ENCODE data around the gene SMAD7. TPM values are rescaled to one million over a fixed set of nuclear protein-coding genes. Genes with fewer than 3 reads are reported as not detected.

The SMAD7 gene
- total RNA-seq, 1 experiment from 2014 or later: 64.5 TPM

- DNase-seq (ENCODE audit: low read depth in 1 of 2, low spot score in 2 of 2): peak in 1 of 2 experiments; percentile 9
- no peaks in the 10 kb centered on the region for H3K9me3 ChIP-seq (replicated peaks)
- H3K27ac ChIP-seq: peak overlapping the region; percentile 18; the same call in 1 of the 2 replicates
- peaks cover 67% of the 10 kb centered on the region for H3K36me3 ChIP-seq
- no peaks in the 10 kb centered on the region for H3K27me3 ChIP-seq (replicated peaks)
- H3K4me3 ChIP-seq: no peak overlapping the region
- H3K4me1 ChIP-seq (replicated peaks): peaks cover 94% of the 10 kb centered on the region
Observed at GRCh38 chr18:48931680-48932461, 18.9 kb downstream of the SMAD7 start.

DNA sequence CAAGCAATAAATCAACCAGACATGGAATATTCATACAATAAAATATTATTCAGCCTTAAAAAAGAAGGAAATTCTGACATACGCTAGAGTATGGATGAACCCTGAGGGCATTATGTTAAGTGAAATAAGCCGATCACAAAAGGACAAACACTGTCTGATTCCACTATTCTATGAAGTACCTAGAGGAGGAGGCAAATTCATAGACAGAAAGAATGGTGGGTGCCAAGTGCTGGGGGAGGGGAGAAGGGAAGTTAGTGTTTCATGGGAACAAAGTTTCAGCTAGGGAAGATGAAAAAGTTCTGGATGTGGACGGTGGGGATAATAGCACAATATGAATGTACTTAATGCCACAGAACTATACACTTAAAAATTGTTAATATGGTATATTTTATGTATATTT is 19.8 kb downstream of the SMAD7 start:
- Histone ChIP-seq H3K9me3 (replicated peaks) (no peaks in the 10 kb centered on the region), H3K27ac (peak overlapping the region; percentile 47), H3K4me1 (replicated peaks) (peaks cover 94% of the 10 kb centered on the region), H3K36me3 (peaks cover 69% of the 10 kb centered on the region), H3K27me3 (replicated peaks) (no peaks in the 10 kb centered on the region), H3K4me3 (no peak overlapping the region)
- no peak for DNase-seq (ENCODE audit: low read depth in 1 of 2, low spot score in 2 of 2)

DNA sequence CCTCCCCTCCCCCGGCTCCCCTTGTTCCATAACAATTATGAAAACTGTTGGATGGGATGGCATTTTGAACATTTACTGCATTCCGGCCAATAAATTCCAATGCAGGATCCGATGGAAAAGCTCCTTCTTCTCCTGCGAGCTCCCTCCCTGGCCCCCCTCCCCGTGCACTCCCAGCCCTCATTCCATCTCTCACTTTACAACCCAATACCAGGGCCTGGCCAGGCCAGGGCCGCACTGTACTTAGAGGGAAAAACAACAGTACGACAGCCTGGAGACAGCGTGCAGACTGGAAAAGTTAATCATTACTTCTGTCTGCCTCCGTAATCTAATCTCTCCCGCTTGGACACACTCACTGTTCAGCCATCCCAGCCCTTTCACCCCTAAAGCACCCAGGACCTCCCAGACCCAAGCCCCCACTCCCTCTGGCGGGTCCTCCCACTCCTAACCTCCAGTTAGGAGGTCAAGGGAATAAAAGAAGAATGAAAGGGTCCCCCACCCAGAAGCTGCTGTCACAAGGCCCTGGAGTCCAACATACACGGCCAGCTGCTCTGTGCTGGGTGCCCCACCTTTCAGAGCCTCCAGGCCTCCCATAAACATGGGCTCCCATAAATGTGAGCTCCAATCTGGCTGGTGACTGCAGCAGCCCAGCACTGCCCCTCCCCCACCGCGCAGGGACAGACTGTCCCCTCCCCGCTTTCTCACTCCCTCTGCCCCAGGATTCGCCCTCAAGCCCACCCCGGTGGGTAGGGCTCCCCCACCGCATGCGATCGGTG is 20.6 kb downstream of the SMAD7 start:
- Histone ChIP-seq H3K9me3 (replicated peaks) (no peaks in the 10 kb centered on the region), H3K27ac (peak overlapping the region; percentile 47), H3K36me3 (peaks cover 65% of the 10 kb centered on the region), H3K27me3 (replicated peaks) (no peaks in the 10 kb centered on the region), H3K4me3 (no peak overlapping the region), H3K4me1 (replicated peaks) (peaks cover 94% of the 10 kb centered on the region)
- peak; percentile 80 for DNase-seq (ENCODE audit: low read depth in 1 of 2, low spot score in 2 of 2)

DNA sequence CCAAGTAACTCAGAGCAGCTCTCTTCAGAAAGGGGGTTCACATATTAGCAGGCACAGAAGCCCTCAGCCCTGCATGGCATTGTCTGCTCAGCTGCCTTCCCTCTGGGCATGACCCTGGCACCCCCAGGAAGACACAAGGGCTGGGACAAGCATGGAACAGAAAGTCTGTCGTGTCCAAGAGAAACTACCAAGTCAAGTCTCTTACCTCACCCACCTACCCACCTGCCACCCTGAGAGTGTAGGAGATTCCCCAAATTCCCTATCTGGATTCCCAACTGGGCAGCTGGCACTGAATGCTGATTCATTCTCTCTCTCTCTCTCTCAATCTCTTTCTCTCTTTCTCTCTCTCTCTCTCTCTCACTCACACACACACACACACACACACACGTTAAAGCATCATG is 21.6 kb downstream of the SMAD7 start:
- Histone ChIP-seq H3K4me3 (no peak overlapping the region), H3K36me3 (peaks cover 70% of the 10 kb centered on the region), H3K9me3 (replicated peaks) (no peaks in the 10 kb centered on the region), H3K27ac (peak overlapping the region; percentile 47), H3K4me1 (replicated peaks) (peaks cover 94% of the 10 kb centered on the region), H3K27me3 (replicated peaks) (no peaks in the 10 kb centered on the region)
- DNase-seq (ENCODE audit: low read depth in 1 of 2, low spot score in 2 of 2): peak in 1 of 2 experiments; percentile 41

- H3K27ac ChIP-seq: peak overlapping the region; percentile 11
- H3K4me3 ChIP-seq: no peak overlapping the region
- H3K36me3 ChIP-seq: peaks cover 68% of the 10 kb centered on the region
- H3K27me3 ChIP-seq (replicated peaks): no peaks in the 10 kb centered on the region
- peaks cover 94% of the 10 kb centered on the region for H3K4me1 ChIP-seq (replicated peaks)
- peak; percentile 63 to 74 for DNase-seq (ENCODE audit: low read depth in 1 of 2, low spot score in 2 of 2)
- H3K9me3 ChIP-seq (replicated peaks): no peaks in the 10 kb centered on the region
Observed at GRCh38 chr18:48928787-48929186, 22.0 kb downstream of the SMAD7 start.

DNA sequence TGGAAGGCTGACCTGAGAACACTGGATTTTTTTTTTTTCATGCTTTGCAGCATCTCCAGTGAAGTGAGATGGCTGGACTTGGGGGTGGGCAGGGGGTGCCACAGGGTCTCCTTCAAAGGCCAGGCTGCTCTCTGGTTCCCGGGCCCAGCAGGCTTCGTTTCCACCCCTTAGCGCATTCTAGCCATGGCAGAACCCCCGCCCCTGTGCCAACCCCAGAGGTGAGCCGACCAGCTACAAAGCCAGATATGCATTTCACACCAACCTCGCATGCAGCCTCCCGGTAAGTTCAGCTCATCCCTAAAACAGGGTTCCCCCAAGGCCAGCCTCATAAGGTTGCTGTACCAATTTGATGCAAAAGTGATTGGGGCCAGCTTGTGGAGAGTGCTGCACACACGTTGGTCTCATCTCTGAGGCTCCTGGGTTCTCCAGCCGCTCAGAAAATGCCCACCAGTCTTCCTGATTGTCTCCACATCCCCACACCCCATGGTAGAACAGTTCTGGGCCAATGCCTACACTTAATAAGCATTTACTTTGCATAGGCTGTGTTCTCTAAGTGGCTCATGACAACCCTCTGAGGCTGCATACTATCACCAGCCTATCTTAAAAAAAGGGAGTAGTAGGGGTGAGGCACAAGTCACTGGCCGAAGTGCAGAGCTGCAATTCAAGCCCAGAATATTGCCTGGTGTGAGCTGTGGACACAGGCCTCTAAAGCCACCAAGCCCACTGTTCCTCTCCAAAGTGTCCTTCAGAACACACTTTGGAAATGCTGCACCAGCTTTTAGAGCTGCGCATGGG is 23.3 kb downstream of the SMAD7 start:
- no peak for DNase-seq (ENCODE audit: low read depth in 1 of 2, low spot score in 2 of 2)
- no peak overlapping the region for H3K4me3 ChIP-seq
- peaks cover 76% of the 10 kb centered on the region for H3K36me3 ChIP-seq
- H3K27me3 ChIP-seq (replicated peaks): no peaks in the 10 kb centered on the region
- H3K4me1 ChIP-seq (replicated peaks): peaks cover 94% of the 10 kb centered on the region
- no peak overlapping the region for H3K27ac ChIP-seq
- H3K9me3 ChIP-seq (replicated peaks): no peaks in the 10 kb centered on the region

- no peak for DNase-seq (ENCODE audit: low read depth in 1 of 2, low spot score in 2 of 2)
- H3K27me3 ChIP-seq (replicated peaks): no peaks in the 10 kb centered on the region
- H3K9me3 ChIP-seq (replicated peaks): no peaks in the 10 kb centered on the region
- H3K4me1 ChIP-seq (replicated peaks): peaks cover 94% of the 10 kb centered on the region
- peaks cover 76% of the 10 kb centered on the region for H3K36me3 ChIP-seq
- H3K27ac ChIP-seq: no peak overlapping the region
- H3K4me3 ChIP-seq: no peak overlapping the region
Observed at GRCh38 chr18:48926420-48926857, 24.3 kb downstream of the SMAD7 start.

DNA sequence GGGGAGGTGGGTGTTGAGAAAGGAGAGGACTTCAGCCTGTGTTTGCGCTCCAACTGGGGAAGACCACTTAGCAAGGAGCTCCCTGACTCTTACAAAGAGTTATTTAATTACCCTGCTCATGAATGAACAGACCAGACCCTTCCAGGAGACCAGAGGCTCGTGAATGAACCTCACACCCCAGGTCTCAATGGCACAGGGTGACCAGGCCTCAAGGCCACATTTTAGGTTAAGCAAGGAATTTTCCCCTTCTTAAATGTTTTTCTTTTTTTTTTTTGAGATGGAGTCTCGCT is 25.3 kb downstream of the SMAD7 start:
- Histone ChIP-seq H3K27ac (peak overlapping the region; percentile 24), H3K4me1 (replicated peaks) (peaks cover 86% of the 10 kb centered on the region), H3K36me3 (peaks cover 79% of the 10 kb centered on the region), H3K27me3 (replicated peaks) (no peaks in the 10 kb centered on the region), H3K9me3 (replicated peaks) (no peaks in the 10 kb centered on the region), H3K4me3 (no peak overlapping the region)
- no peak for DNase-seq (ENCODE audit: low read depth in 1 of 2, low spot score in 2 of 2)

- Histone ChIP-seq H3K4me1 (replicated peaks) (peaks cover 80% of the 10 kb centered on the region), H3K36me3 (peaks cover 84% of the 10 kb centered on the region), H3K27ac (peak overlapping the region; percentile 24), H3K9me3 (replicated peaks) (no peaks in the 10 kb centered on the region), H3K4me3 (no peak overlapping the region), H3K27me3 (replicated peaks) (no peaks in the 10 kb centered on the region)
- DNase-seq (ENCODE audit: low read depth in 1 of 2, low spot score in 2 of 2): peak in 1 of 2 experiments; percentile 20
Observed at GRCh38 chr18:48924630-48925490, 25.9 kb downstream of the SMAD7 start.

GRCh38 chr18:48923746-48924629 is 26.8 kb downstream of the SMAD7 start:
- DNase-seq (ENCODE audit: low read depth in 1 of 2, low spot score in 2 of 2): peak in 1 of 2 experiments; percentile 64
- Histone ChIP-seq H3K9me3 (replicated peaks) (no peaks in the 10 kb centered on the region), H3K36me3 (peaks cover 90% of the 10 kb centered on the region), H3K4me1 (replicated peaks) (peaks cover 71% of the 10 kb centered on the region), H3K4me3 (no peak overlapping the region), H3K27me3 (replicated peaks) (no peaks in the 10 kb centered on the region), H3K27ac (peak overlapping the region; percentile 36; the same call in 1 of the 2 replicates)

DNA sequence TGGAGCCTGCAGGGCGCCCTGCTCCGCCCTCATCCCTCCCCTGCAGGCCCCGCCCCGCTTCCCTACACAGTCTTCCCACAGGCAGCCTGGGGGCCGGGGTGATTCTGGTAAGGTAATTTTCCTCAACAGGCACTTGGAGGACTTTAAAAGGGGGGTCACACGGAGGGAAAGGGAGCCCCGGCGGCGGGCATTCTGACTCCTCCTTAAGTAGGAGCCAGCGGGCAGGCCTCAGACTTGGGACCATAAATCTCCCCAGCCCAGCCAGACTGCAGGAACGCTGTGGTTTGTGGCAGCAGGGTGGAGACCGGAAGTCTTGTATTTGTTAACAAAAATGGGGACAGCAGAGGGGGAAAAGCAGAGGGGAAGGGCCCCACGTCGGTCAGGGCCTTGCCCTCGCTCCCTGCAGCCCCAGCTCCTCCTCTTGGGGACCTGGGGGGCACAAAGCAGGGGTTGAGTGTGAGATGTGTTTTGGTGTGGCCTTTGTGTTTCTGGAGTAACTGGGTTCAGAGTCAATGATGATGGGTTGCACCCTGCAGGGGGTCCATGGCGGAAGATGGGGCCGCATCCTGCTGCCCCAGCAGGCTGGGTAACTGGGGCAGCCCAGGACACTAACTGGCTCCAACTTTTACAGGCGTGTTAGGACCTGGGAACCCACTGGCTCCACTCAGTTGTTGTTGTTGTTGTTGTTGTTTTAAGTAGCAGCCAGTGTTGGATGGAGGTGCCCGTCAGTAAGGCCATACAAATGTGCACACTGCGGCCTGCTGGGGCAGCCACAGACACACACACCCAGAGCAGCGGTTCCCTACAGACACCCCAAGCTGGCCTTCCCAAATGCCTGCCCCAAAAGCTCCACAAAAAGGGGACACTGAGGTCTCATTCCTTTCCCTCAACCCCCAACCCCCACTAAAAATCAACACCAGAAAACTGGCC is 27.7 kb downstream of the SMAD7 start:
- peak overlapping the region; percentile 36 for H3K27ac ChIP-seq
- H3K36me3 ChIP-seq: peaks cover 91% of the 10 kb centered on the region
- H3K4me1 ChIP-seq (replicated peaks): peaks cover 69% of the 10 kb centered on the region
- no peaks in the 10 kb centered on the region for H3K27me3 ChIP-seq (replicated peaks)
- no peak overlapping the region for H3K4me3 ChIP-seq
- H3K9me3 ChIP-seq (replicated peaks): no peaks in the 10 kb centered on the region
- DNase-seq (ENCODE audit: low read depth in 1 of 2, low spot score in 2 of 2): peak; percentile 92 to 95

Measured in SJSA1 (cell line).